ENCODE results near the gene ZFPM1. TPM values are rescaled to one million over a fixed set of nuclear protein-coding genes. Genes with fewer than 3 reads are reported as not detected.
A peak's percentile ranks its signal among the peaks of the same experiment; 100 is the strongest.

Gene ZFPM1
- total RNA-seq, 4 donors from 2014 or later: 0.31 to 0.71 (median 0.56) TPM

DNA sequence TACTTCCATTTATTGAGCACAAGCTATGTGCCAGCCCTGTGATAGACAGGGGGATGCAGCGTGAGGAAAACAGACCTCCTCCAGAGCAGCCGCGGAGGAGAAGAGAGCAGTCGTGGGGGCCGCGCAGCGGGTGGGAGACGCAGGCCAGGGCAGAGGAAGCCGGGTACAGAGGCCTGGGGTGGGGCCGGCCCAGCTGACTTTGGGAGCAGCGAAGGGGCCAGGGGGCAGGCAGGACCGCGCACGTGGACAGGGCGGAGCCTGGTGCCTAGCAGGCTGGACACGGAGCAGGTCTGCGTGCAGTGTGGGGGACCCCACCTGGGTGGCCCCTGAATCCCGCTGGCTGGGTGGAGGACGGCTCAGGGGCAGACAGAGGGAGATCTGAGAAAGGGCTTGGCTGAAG, 46.2 kb downstream of the ZFPM1 start:
- H3K36me3 ChIP-seq: no peaks in the 10 kb centered on the region
- no peak for ATAC-seq
- intact Hi-C loops (cut with DNase I; ENCODE audit: low total_unique reads) (no loop called here), in situ Hi-C loops (cut with MboI; ENCODE audit: low sequenced_read_pairs in 4 of 4) (no loop called here)
- H3K27me3 ChIP-seq: no peaks in the 10 kb centered on the region
- H3K4me3 ChIP-seq: peak overlapping the region in 1 of 4 donors; percentile 8
- TF ChIP-seq CTCF (IDR thresholded peaks at IDR 0.05 in 4 of 5, conservative IDR thresholded peaks at IDR 0.05 in 1 of 5) (no peak), POLR2A (IDR thresholded peaks at IDR 0.05) (no peak)
- no peak overlapping the region for H3K27ac ChIP-seq
- no peak for DNase-seq
- no peaks in the 10 kb centered on the region for H3K4me1 ChIP-seq
- no peaks in the 10 kb centered on the region for H3K9me3 ChIP-seq

GRCh38 chr16:88499836-88500251, 46.8 kb downstream of the ZFPM1 start:
- DNase-seq: no peak
- H3K27me3 ChIP-seq: no peaks in the 10 kb centered on the region
- H3K9me3 ChIP-seq: no peaks in the 10 kb centered on the region
- TF ChIP-seq POLR2A (IDR thresholded peaks at IDR 0.05) (no peak), CTCF (IDR thresholded peaks at IDR 0.05 in 4 of 5, conservative IDR thresholded peaks at IDR 0.05 in 1 of 5) (no peak)
- H3K36me3 ChIP-seq: no peaks in the 10 kb centered on the region
- H3K4me1 ChIP-seq: no peaks in the 10 kb centered on the region
- in situ Hi-C loops (cut with MboI; ENCODE audit: low sequenced_read_pairs in 4 of 4): no loop called here
- ATAC-seq: no peak
- H3K27ac ChIP-seq: no peak overlapping the region
- H3K4me3 ChIP-seq: peak overlapping the region in 1 of 4 donors; percentile 8
- intact Hi-C loops (cut with DNase I; ENCODE audit: low total_unique reads): no loop called here

- Histone ChIP-seq H3K36me3 (no peaks in the 10 kb centered on the region), H3K27me3 (no peaks in the 10 kb centered on the region), H3K9me3 (no peaks in the 10 kb centered on the region), H3K4me3 (no peak overlapping the region), H3K4me1 (no peaks in the 10 kb centered on the region), H3K27ac (no peak overlapping the region)
- no peak for TF ChIP-seq CTCF (IDR thresholded peaks at IDR 0.05 in 4 of 5, conservative IDR thresholded peaks at IDR 0.05 in 1 of 5)
- TF ChIP-seq POLR2A (IDR thresholded peaks at IDR 0.05): no peak
- intact Hi-C loops (cut with DNase I; ENCODE audit: low total_unique reads): no loop called here
- in situ Hi-C loops (cut with MboI; ENCODE audit: low sequenced_read_pairs in 4 of 4): no loop called here
- ATAC-seq: no peak
- no peak for DNase-seq
These were observed 47.2 kb downstream of the ZFPM1 start for GRCh38 chr16:88500255-88500661.

DNA sequence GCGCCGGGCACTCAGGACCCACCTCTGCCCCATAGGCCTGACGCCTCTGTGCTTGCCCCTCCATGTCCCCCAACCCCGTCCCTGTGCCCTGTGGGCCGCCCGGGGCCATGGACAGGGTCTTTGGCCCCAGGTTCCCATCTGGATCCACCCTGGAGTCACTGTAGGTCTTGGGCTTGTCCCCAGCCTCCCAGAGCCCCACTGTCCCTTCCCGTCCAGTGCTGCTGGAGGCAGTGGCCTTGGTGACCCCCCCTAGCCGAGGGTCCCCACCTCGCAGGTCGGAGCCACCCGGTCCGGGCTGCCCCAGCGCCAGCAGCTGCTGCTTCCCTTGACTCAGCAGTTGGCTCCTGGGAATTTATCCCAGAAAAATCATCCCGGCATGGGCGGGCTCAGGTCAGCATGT, 49.3 kb downstream of the ZFPM1 start:
- H3K27me3 ChIP-seq: no peaks in the 10 kb centered on the region
- in situ Hi-C loops (cut with MboI; ENCODE audit: low sequenced_read_pairs in 4 of 4) (no loop called here), intact Hi-C loops (cut with DNase I; ENCODE audit: low total_unique reads) (no loop called here)
- H3K4me1 ChIP-seq: no peaks in the 10 kb centered on the region
- H3K9me3 ChIP-seq: no peaks in the 10 kb centered on the region
- no peak overlapping the region for H3K4me3 ChIP-seq
- DNase-seq (no peak), ATAC-seq (no peak)
- H3K27ac ChIP-seq: no peak overlapping the region
- H3K36me3 ChIP-seq: no peaks in the 10 kb centered on the region
- TF ChIP-seq POLR2A (IDR thresholded peaks at IDR 0.05): no peak
- TF ChIP-seq CTCF (IDR thresholded peaks at IDR 0.05 in 4 of 5, conservative IDR thresholded peaks at IDR 0.05 in 1 of 5): no peak

GRCh38 chr16:88502776-88503280, 49.7 kb downstream of the ZFPM1 start:
- intact Hi-C loops (cut with DNase I; ENCODE audit: low total_unique reads) (no loop called here), in situ Hi-C loops (cut with MboI; ENCODE audit: low sequenced_read_pairs in 4 of 4) (no loop called here)
- Histone ChIP-seq H3K27ac (no peak overlapping the region), H3K4me1 (no peaks in the 10 kb centered on the region), H3K36me3 (no peaks in the 10 kb centered on the region), H3K4me3 (no peak overlapping the region), H3K27me3 (no peaks in the 10 kb centered on the region), H3K9me3 (no peaks in the 10 kb centered on the region)
- no peak for ATAC-seq
- no peak for DNase-seq
- TF ChIP-seq POLR2A (IDR thresholded peaks at IDR 0.05): no peak
